Breast epithelium (tissue), 3 donors: ENCODE data around the gene EDA.

Experiments
- POLR2A ChIP-seq: fragments of 450-650 bp; IDR thresholded peaks from one replicate; pipeline ENCODE4 v1.6.1; 2016; ENCODE audit warnings: antibody characterized with exemption, mild to moderate bottlenecking, moderate library complexity
- POLR2AphosphoS5 ChIP-seq, 3 donors: sonication (generic); formaldehyde crosslinking; IDR thresholded peaks; one replicate each; pipeline ENCODE4 v1.6.1; 2017; ENCODE audit warnings: antibody characterized with exemption in 3 of 3
- TF ChIP-seq, protein P1 (sequence below), 3 donors: fragments of 450-650 bp; IDR thresholded peaks; one replicate each; pipeline ENCODE4 v1.5.1; 2016 to 2017; ENCODE audit warnings: antibody characterized with exemption in 3 of 3, mild to moderate bottlenecking in 3 of 3, moderate library complexity in 3 of 3

DNA sequence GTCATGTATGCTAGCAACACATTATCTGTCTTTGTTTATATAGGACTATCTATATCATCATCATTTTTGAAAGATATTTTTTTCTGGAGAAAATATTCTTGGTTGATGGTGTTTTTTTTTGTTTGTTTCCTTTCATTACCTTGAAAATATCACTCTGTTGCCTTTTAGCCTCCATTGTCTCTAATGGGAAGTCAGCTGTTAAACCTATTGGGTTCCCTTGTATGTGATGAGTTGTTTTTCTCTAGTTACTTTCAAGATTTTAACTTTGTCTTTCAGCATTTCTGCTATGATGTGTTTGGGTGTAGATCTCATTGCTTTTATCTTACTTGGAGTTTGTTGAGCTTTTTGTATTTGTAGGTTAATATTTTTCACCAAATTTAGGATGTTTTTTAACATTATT is 124.4 kb downstream of the EDA start:
- TF ChIP-seq, protein P1, sequence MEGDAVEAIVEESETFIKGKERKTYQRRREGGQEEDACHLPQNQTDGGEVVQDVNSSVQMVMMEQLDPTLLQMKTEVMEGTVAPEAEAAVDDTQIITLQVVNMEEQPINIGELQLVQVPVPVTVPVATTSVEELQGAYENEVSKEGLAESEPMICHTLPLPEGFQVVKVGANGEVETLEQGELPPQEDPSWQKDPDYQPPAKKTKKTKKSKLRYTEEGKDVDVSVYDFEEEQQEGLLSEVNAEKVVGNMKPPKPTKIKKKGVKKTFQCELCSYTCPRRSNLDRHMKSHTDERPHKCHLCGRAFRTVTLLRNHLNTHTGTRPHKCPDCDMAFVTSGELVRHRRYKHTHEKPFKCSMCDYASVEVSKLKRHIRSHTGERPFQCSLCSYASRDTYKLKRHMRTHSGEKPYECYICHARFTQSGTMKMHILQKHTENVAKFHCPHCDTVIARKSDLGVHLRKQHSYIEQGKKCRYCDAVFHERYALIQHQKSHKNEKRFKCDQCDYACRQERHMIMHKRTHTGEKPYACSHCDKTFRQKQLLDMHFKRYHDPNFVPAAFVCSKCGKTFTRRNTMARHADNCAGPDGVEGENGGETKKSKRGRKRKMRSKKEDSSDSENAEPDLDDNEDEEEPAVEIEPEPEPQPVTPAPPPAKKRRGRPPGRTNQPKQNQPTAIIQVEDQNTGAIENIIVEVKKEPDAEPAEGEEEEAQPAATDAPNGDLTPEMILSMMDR (IDR thresholded peaks at IDR 0.05) = no peak
- TF ChIP-seq POLR2A = no peak
- TF ChIP-seq POLR2AphosphoS5 (IDR thresholded peaks at IDR 0.05) = no peak
